Activated CD8-positive, alpha-beta T cell treated with anti-CD3 and anti-CD28 coated beads, Interleukin-2, amount 10 ng/mL, durations not matched to agents 7 days and 5 days (primary cell): ENCODE data around the gene FLT1. TPM values are rescaled to one million over a fixed set of nuclear protein-coding genes. Genes with fewer than 3 reads are reported as not detected.

Source experiments
- ATAC-seq: fragments of 150-1000 bp; cut with Tn5 transposase; one replicate; pipeline ENCODE4 v1.10.0; 2021; ENCODE audit warnings: moderate library complexity
- CTCF ChIA-PET: fragments of 350-600 bp; sonication (Branson Sonifier 250); formaldehyde crosslinking; loops from one replicate; lab custom pipeline; 2021; ENCODE audit warnings: antibody characterized with exemption; lab: Charles Lee
- POLR2A ChIA-PET: fragments of 350-600 bp; sonication (Branson Sonifier 250); formaldehyde crosslinking; loops from one replicate; lab custom pipeline; 2021; ENCODE audit warnings: antibody characterized with exemption; lab: Charles Lee
- DNase-seq: peaks from one replicate; pipeline ENCODE4 v3.0.0-alpha.2; 2020
- H3K27ac Mint-ChIP-seq: one replicate; pipeline ENCODE4 v1.8.0; 2021; ENCODE audit warnings: mild to moderate bottlenecking, mixed read lengths
- H3K27me3 Mint-ChIP-seq: one replicate; pipeline ENCODE4 v1.8.0; 2021; ENCODE audit warnings: low read depth, mixed read lengths
- H3K36me3 Mint-ChIP-seq: one replicate; pipeline ENCODE4 v1.8.0; 2021; ENCODE audit warnings: low read depth, mixed read lengths
- H3K4me1 Mint-ChIP-seq: one replicate; pipeline ENCODE4 v1.8.0; 2021; ENCODE audit warnings: low read depth, mixed read lengths
- H3K4me3 Mint-ChIP-seq: one replicate; pipeline ENCODE4 v1.8.0; 2021; ENCODE audit warnings: mild to moderate bottlenecking, mixed read lengths
- H3K9me3 Mint-ChIP-seq: one replicate; pipeline ENCODE4 v1.8.0; 2022; ENCODE audit warnings: mixed read lengths; ENCODE audit not compliant: insufficient read depth
- total RNA-seq, 2 experiments: library from RNA; stranded (reverse); gene quantifications; one replicate each; pipeline ENCODE4 v1.2.3, GENCODE V29; 2021

The FLT1 gene
- total RNA-seq, 2 experiments from 2014 or later = 0.95 to 1.3 TPM

DNA sequence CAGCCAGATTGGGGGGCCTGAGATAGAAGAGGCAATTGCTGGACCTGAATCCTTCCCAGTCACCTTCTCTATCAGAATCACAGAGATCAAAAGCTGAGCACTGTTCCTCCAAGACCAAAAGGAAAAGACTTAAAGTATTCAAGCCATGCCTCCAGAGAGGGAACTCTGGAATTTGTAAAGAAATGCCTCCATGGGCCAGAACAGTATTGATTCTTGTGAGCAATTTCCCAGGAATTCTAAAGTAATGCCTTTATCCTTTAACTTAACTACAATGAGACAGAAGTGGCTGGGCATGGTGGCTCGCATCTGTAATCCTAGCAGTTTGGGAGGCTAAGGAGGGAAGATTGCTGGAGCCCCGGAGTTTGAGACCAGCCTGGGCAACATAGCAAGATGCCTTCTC lies 148.8 kb downstream of the FLT1 start:
- Mint-ChIP-seq H3K4me3 (no peak overlapping the region), H3K27ac (no peak overlapping the region), H3K36me3 (no peaks in the 10 kb centered on the region), H3K9me3 (no peaks in the 10 kb centered on the region), H3K4me1 (peaks cover 15% of the 10 kb centered on the region), H3K27me3 (peaks cover 14% of the 10 kb centered on the region)
- ChIA-PET CTCF (no interaction called here), POLR2A (no interaction called here)
- DNase-seq = no peak
- no peak for ATAC-seq

DNA sequence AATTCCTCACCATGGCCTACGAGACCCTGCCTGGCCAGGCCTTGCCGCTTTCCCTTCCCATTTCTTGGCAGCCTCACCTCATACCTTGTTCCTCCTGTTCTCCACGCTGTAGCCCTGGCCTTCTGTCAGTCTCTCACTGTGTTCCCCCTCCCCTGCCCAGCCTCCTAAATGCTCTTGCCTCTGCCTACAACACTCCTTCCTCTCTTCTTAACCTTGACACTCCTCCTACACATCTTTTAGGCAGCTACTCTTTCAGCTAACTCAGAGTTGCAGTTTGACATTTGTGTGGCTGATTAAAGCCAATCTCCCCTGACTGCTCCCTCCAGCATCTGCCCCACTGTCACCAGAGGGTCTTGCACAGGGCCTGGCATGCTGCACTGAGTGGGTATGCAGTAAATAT lies 150.8 kb downstream of the FLT1 start:
- no peak for DNase-seq
- peaks cover 20% of the 10 kb centered on the region for H3K4me1 Mint-ChIP-seq
- H3K36me3 Mint-ChIP-seq = no peaks in the 10 kb centered on the region
- no peak overlapping the region for H3K4me3 Mint-ChIP-seq
- no peak overlapping the region for H3K27ac Mint-ChIP-seq
- no peak for ATAC-seq
- no peaks in the 10 kb centered on the region for H3K9me3 Mint-ChIP-seq
- ChIA-PET CTCF (no interaction called here), POLR2A (no interaction called here)
- H3K27me3 Mint-ChIP-seq = peaks cover 11% of the 10 kb centered on the region

DNA sequence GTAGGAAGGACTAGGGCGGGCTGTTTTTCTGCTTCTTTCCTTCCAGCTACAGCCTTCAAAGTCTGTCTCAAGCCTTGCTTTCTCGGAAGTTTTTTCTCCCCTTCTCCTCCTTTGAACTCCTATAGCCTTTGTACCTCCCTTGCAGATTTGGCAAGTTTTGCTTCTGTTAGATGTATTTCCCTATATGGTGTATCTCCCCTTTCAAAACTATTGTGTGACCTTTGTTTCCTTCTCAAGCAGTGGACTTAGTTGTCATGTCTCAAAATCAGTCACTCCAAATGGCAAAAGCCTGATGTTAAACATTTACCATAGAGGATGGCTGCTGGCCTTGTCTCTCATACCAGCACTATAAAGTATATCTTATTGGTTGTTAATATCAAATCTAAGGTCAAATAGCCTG lies 152.7 kb downstream of the FLT1 start:
- ChIA-PET CTCF (no interaction called here), POLR2A (no interaction called here)
- Mint-ChIP-seq H3K27me3 (peaks cover 9% of the 10 kb centered on the region), H3K27ac (no peak overlapping the region), H3K4me3 (no peak overlapping the region), H3K36me3 (no peaks in the 10 kb centered on the region), H3K4me1 (peaks cover 9% of the 10 kb centered on the region), H3K9me3 (no peaks in the 10 kb centered on the region)
- ATAC-seq (no peak), DNase-seq (no peak)

DNA sequence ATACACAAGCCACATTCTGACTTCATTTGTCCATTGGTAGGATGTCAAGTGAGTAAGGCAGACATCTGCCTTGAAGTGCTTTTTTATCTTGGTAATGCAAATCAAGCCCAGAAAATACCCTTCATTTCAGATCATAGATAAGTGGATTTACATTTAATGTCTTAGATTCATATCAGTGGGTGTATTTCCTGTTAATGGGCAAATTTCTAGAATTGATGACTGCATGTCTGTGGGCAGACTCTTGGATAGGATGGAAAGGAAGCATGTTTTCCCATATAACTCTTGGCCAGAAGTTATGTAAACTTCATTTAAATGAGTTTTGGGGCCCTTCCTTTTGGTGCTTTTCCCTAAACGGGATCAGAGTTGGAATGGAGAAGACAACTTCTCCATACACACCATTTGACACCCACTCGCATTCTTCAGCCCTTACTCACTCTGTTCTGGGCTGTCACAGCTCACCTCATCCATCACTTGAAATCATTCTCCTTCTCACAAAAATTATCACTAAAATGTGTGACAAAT lies 154.6 kb downstream of the FLT1 start:
- ChIA-PET CTCF (interaction anchor here (1.0 kb wide), 1 partner anchor 26 kb away, joined by 4 read pairs; no protein-coding TSS in a partner anchor), POLR2A (no interaction called here)
- Mint-ChIP-seq H3K27me3 (peaks cover 4% of the 10 kb centered on the region), H3K36me3 (no peaks in the 10 kb centered on the region), H3K27ac (no peak overlapping the region), H3K4me1 (peaks cover 6% of the 10 kb centered on the region), H3K9me3 (no peaks in the 10 kb centered on the region), H3K4me3 (no peak overlapping the region)
- ATAC-seq (no peak), DNase-seq (no peak)

DNA sequence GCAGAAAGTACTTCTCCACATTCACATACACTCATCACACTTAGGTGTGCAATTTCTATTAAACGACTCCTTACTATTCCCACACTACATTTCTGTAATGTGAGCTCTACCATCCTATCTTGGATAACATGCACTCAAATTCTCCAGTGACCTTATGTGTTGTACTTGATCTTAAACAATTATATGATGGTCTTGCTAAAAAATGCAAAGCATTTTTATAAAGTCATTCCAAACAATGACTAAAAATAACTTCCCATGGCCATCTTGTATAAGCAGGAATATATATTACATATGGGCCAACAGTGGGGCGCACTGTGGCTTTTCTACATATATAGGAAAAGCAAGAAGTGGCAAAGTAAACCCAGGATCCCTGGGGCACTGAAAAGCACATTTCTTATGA lies 155.5 kb downstream of the FLT1 start:
- CTCF ChIA-PET = interaction anchor here (1.0 kb wide), 1 partner anchor 26 kb away, joined by 4 read pairs; no protein-coding TSS in a partner anchor
- no peaks in the 10 kb centered on the region for H3K9me3 Mint-ChIP-seq
- ATAC-seq (no peak), DNase-seq (no peak)
- H3K27ac Mint-ChIP-seq = no peak overlapping the region
- no peak overlapping the region for H3K4me3 Mint-ChIP-seq
- POLR2A ChIA-PET = no interaction called here
- peaks cover 5% of the 10 kb centered on the region for H3K27me3 Mint-ChIP-seq
- H3K36me3 Mint-ChIP-seq = no peaks in the 10 kb centered on the region
- peaks cover 6% of the 10 kb centered on the region for H3K4me1 Mint-ChIP-seq

DNA sequence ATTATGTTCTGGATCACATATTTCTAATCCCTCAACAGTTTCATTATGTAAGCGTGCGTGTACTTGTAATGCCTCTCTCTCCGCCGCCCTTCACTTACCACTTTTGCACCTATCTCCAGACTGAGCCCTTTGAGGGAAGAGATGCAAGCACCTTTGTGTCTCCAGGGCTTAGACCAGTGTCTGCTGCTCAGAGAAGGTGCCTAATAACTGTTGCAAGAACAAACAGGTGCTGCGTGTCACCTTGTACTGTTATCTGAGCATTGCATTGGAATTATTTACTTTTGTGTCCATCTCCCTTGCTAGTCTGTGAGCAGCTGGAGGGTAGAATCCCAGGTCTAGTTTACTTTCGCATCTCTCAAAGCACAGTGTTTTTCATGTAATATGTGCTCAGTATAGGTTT lies 156.2 kb downstream of the FLT1 start:
- Mint-ChIP-seq H3K27ac (no peak overlapping the region), H3K27me3 (peaks cover 5% of the 10 kb centered on the region), H3K4me1 (peaks cover 6% of the 10 kb centered on the region), H3K9me3 (no peaks in the 10 kb centered on the region), H3K36me3 (no peaks in the 10 kb centered on the region), H3K4me3 (no peak overlapping the region)
- ATAC-seq = no peak
- ChIA-PET CTCF (no interaction called here), POLR2A (no interaction called here)
- no peak for DNase-seq

DNA sequence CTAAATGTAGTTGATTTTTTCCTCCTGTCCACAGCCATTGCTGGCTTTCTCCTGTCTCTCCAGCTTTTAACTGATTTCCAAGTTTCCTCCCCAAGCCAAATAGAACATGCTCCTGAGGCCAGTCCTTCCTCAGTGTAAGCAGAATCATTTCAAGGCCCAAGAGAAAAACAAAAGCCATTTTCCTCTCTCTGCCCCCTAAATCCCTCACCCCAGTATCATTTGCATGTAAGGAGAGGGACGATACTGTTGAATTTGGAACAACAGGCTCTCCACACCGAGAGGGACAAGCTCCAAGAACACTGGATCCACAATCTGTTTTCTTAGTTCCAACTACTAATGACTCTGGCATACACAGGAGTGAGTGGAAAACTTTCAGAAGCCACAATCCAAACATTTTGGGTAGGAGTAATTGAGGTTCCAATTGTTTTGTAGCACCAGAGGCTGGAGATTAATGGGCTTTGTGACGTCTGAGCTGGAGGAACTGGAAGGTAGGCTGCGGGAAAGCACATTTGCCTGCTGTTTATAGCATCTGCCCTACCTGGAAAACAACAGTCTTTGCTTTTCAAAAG lies 156.8 kb downstream of the FLT1 start:
- no peak for DNase-seq
- ChIA-PET POLR2A (no interaction called here), CTCF (no interaction called here)
- no peaks in the 10 kb centered on the region for H3K36me3 Mint-ChIP-seq
- peaks cover 12% of the 10 kb centered on the region for H3K4me1 Mint-ChIP-seq
- no peak for ATAC-seq
- H3K4me3 Mint-ChIP-seq = no peak overlapping the region
- peaks cover 5% of the 10 kb centered on the region for H3K27me3 Mint-ChIP-seq
- no peak overlapping the region for H3K27ac Mint-ChIP-seq
- no peaks in the 10 kb centered on the region for H3K9me3 Mint-ChIP-seq

DNA sequence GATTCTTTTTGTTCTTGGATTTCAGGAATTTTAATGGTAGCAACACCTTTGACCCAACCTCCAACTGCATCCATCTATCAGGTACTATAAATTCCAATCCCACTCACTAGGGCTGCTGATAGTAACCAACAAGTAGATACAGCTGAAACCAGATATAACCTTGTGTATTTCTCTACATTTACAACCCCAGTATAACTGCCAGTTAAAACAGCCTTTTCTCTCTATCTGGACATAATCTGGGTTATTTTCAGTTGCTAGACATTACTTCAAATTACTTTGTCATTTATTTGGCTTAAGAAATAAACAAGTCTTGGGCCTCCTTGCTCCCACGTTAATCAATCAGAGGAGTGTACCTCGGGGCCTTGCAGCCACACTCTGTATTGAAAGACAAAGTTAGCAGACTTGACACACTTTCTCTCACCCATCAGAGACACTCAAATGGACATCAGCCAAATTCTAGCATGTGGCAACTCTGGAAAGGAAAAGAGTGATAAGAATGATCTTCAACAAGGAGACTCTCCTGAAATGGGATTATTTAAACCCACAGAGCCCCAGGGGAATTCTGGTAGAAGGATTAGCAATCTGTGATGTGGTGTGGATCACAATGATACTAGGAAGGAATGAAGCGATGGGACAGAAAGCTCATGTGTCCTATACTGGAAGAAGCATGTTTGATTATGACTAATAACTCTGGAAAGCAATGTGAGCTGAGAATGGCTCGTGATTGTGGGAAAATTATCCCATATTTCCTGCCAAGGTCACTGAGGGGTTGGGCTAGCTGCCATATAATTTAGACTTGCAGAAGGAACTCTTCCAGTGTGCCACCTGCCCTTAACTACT lies 157.5 kb downstream of the FLT1 start:
- ATAC-seq = no peak

DNA sequence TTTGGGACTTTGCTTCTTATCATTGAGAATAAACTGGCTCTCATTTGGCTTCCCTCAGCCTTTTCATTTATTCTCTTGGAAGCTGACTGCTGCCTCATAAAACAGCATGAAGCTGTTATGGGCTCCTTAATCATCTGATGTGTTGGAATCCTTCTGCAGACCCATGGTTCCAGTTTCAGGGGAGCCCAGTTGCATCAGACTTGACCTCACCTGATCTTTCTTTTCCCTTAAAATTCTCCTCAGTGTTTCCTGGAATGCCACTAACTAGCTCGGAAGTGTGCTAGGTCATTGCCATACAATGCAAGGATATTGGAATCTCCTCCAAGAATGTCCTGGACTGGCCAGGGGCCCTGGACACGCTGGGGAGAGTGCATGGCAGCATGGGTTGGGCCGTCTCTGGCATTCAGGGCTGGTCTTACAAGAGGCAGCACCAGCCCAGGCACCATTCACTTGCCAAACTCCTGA lies 158.7 kb downstream of the FLT1 start:
- Mint-ChIP-seq H3K27me3 (peaks cover 5% of the 10 kb centered on the region), H3K9me3 (no peaks in the 10 kb centered on the region), H3K36me3 (no peaks in the 10 kb centered on the region), H3K27ac (no peak overlapping the region), H3K4me3 (no peak overlapping the region), H3K4me1 (peaks cover 16% of the 10 kb centered on the region)
- ATAC-seq (no peak), DNase-seq (no peak)
- ChIA-PET POLR2A (no interaction called here), CTCF (no interaction called here)

More for the DNA sequence above, 157.5 kb downstream of the FLT1 start:
- Mint-ChIP-seq H3K4me3 (no peak overlapping the region), H3K27me3 (peaks cover 5% of the 10 kb centered on the region), H3K9me3 (no peaks in the 10 kb centered on the region), H3K4me1 (peaks cover 16% of the 10 kb centered on the region), H3K27ac (no peak overlapping the region), H3K36me3 (no peaks in the 10 kb centered on the region)
- ChIA-PET POLR2A (no interaction called here), CTCF (no interaction called here)
- DNase-seq = no peak

DNA sequence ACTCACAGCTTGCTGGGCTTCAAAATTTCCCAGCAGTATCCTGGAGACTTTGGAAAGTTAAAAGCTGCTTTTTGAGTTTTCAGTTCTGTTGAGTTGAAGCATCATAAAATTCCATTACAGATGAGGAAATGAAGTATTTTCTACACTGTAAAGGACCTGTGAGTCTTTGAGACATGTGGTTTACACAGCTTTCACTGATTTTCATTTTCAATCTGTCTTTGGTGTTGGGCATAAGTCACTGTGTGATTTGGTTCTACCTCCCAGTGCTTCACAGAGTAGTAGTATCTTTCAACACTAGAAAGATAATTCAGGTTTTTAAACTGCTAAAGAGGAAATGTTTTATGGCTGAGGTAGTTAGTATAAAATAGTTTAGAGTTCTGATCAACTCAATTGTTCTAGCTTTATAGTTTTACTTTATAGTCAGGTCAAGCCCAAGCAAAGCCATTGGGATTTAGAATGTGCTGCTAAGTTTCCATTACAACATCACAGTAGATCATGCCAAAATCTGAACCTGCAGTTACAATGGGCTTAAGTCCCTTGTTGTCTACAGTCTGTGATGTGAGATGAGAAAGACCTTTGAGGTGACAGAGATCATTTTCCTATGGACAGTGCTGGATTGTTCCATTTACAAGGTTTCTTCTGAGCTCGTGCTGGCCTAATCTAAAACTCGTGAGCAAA lies 161.6 kb downstream of the FLT1 start:
- H3K4me1 Mint-ChIP-seq = peaks cover 10% of the 10 kb centered on the region
- ChIA-PET POLR2A (no interaction called here), CTCF (interaction anchor here (1.0 to 2.1 kb wide), 2 partner anchors 9 to 303 kb away, joined by 3 to 8 read pairs; no protein-coding TSS in a partner anchor)
- H3K9me3 Mint-ChIP-seq = no peaks in the 10 kb centered on the region
- no peaks in the 10 kb centered on the region for H3K36me3 Mint-ChIP-seq
- no peak overlapping the region for H3K4me3 Mint-ChIP-seq
- H3K27ac Mint-ChIP-seq = no peak overlapping the region
- peaks cover 5% of the 10 kb centered on the region for H3K27me3 Mint-ChIP-seq
- DNase-seq (no peak), ATAC-seq (no peak)

DNA sequence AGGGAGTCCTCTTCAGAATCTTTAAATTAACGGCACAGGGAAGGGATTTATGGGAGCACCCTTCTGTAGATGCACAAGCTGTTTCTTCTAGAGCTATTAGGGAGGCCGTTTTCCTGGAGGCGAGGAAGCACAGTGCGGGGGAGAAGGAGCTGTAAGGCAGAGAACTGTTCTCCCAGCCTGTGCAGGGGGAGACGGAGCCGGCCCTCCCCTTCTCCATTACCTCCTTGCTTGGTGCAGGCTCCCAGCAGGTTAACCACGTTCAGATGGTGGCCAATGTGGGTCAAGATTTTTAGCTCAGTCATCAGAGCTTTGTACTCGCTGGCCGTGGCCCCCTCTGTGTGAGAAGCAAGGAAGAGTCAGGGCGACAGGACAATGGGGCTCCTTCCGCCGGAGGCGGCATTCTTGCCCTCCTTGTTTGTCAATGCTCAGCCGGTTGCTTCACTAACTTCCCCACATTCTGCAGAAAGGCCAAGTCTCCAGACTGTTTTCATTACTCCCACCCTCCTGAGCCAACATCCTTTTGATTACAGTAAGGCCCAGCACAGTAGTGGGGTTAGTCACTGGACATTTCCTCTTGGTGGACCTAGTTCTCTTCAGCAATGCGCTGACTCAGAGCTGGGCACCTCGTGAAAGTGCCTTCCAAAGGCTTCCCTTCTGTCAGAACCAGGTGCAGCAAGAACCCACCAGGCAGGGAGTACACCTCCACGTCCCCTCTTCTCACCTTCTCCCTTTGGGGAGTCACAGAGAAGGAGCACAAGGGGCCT lies 165.4 kb downstream of the FLT1 start:
- no peak for ATAC-seq
- no peaks in the 10 kb centered on the region for H3K27me3 Mint-ChIP-seq
- no peak for DNase-seq
- no peaks in the 10 kb centered on the region for H3K9me3 Mint-ChIP-seq
- H3K36me3 Mint-ChIP-seq = no peaks in the 10 kb centered on the region
- H3K4me3 Mint-ChIP-seq = no peak overlapping the region
- peaks cover 10% of the 10 kb centered on the region for H3K4me1 Mint-ChIP-seq
- H3K27ac Mint-ChIP-seq = no peak overlapping the region
- ChIA-PET CTCF (no interaction called here), POLR2A (no interaction called here)
